ENCODE measurements around the gene DNAJC24.
A peak's percentile ranks its signal among the peaks of the same experiment; 100 is the strongest.

The DNAJC24 gene

GRCh38 chr11:31337806-31338205 lies 31.9 kb upstream of the DNAJC24 start:
- TF ChIP-seq, protein P1, sequence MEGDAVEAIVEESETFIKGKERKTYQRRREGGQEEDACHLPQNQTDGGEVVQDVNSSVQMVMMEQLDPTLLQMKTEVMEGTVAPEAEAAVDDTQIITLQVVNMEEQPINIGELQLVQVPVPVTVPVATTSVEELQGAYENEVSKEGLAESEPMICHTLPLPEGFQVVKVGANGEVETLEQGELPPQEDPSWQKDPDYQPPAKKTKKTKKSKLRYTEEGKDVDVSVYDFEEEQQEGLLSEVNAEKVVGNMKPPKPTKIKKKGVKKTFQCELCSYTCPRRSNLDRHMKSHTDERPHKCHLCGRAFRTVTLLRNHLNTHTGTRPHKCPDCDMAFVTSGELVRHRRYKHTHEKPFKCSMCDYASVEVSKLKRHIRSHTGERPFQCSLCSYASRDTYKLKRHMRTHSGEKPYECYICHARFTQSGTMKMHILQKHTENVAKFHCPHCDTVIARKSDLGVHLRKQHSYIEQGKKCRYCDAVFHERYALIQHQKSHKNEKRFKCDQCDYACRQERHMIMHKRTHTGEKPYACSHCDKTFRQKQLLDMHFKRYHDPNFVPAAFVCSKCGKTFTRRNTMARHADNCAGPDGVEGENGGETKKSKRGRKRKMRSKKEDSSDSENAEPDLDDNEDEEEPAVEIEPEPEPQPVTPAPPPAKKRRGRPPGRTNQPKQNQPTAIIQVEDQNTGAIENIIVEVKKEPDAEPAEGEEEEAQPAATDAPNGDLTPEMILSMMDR (conservative IDR thresholded peaks at IDR 0.05; ENCODE audit: low read length) = no peak
- no peak overlapping the region for H3K4me3 ChIP-seq (ENCODE audit: low read length)
- no peak for DNase-seq (ENCODE audit: low read depth)

GRCh38 chr11:31340903-31341572 lies 28.6 kb upstream of the DNAJC24 start:
- TF ChIP-seq, protein P1 (conservative IDR thresholded peaks at IDR 0.05; ENCODE audit: low read length) = peak; percentile 77
- no peak overlapping the region for H3K4me3 ChIP-seq (ENCODE audit: low read length)
- peak; percentile 39 for DNase-seq (ENCODE audit: low read depth)

DNA sequence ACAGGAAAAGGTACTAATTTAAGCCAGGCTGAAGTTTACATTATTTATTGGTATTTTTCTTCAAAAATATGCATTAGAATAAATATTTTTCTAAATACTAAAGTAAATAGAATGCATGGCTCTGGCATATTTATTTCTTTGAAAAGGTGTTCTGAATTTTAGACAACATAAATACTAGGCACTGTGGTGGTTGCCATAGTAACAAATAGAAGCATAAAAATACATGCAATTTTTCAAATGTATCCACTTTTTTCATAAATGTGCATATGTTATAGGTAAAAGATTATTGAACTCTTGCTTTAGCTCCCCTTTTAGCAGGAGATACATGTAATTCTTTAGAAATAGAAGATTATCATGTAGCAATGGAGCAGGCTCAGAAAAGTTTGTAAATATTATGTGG lies 18.5 kb upstream of the DNAJC24 start:
- no peak for DNase-seq (ENCODE audit: low read depth)
- H3K4me3 ChIP-seq (ENCODE audit: low read length) = no peak overlapping the region
- TF ChIP-seq, protein P1 (conservative IDR thresholded peaks at IDR 0.05; ENCODE audit: low read length) = no peak

GRCh38 chr11:31355131-31355530 lies 14.5 kb upstream of the DNAJC24 start:
- TF ChIP-seq, protein P1 (conservative IDR thresholded peaks at IDR 0.05; ENCODE audit: low read length) = no peak
- peak; percentile 22 for DNase-seq (ENCODE audit: low read depth)
- no peak overlapping the region for H3K4me3 ChIP-seq (ENCODE audit: low read length)

DNA sequence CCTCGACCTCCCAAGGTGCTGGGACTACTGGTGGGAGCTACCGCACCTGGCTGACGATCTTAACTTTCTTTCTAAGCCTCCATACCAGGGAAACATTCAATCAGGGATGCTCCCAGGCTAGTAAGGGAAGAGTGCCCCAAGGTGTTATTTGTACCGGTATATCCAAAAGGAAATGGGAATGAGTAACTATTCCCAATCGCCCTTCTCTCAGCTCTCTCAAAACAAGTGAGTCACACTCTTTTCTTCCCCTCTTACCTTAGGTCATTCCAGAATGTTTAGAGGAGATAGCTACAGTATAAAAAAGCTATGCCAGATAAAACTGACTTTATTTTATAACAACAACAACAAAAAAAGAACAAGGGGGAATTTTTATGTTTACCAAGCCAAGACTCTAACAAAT lies 13.8 kb upstream of the DNAJC24 start:
- TF ChIP-seq, protein P1 (conservative IDR thresholded peaks at IDR 0.05; ENCODE audit: low read length) = no peak
- H3K4me3 ChIP-seq (ENCODE audit: low read length) = no peak overlapping the region
- DNase-seq (ENCODE audit: low read depth) = no peak

DNA sequence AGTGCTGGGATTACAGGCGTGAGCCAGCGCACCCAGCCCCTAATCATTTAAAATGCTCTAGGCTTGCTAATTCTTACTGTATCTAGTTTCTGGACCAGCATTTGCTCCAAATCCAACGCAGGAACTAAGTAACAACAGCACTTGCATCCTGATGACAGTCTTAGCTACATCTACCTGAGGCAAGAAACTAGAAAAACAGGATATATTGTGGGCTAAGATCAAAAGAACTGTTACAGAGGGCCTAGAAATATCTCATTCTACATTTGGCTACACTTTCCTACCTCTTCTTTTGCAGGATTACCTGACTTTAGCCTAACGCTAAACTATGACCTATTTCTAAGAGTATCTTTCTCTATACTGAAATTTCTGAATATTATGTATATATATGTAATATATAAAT lies 7.9 kb upstream of the DNAJC24 start:
- no peak overlapping the region for H3K4me3 ChIP-seq (ENCODE audit: low read length)
- TF ChIP-seq, protein P1 (conservative IDR thresholded peaks at IDR 0.05; ENCODE audit: low read length) = no peak
- no peak for DNase-seq (ENCODE audit: low read depth)

DNA sequence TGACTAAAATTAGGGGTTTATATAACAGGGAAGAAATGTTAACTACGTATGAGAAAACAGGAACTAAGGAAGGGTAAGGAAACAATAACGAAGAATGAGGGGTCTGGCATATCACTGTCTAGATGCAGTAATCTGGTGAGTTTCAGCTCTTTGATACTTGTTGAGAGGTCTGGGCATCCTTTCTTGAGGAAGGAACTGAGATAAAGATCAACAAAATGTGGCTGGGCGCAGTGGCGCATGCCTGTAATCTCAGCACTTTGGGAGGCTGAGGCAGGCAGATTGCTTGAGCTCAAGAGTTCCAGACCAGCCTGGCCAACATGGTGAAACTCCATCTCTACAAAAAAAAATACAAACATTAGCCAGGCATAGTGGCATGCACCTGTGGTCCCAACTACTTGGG lies 2.9 kb upstream of the DNAJC24 start:
- H3K4me3 ChIP-seq (ENCODE audit: low read length) = no peak overlapping the region
- no peak for DNase-seq (ENCODE audit: low read depth)
- TF ChIP-seq, protein P1 (conservative IDR thresholded peaks at IDR 0.05; ENCODE audit: low read length) = no peak
